ENCODE results near the gene CROCC.
"Not testable (repeated sequence)": the region's sequence is repeated elsewhere in the genome, so short reads cannot be mapped to it uniquely, and the experiment has no call there.

Gene CROCC

GRCh38 chr1:16921391-16922185 lies at the start of gene CROCC:
CROCC (plus strand) TSS chr1:16921931; CDS start chr1:16922019, 88 bp downstream.
- DNase-seq (ENCODE audit: low spot score): peak; percentile 76

- peak; percentile 88 for DNase-seq (ENCODE audit: low spot score)
Measured at GRCh38 chr1:16872152-16873075, 49.3 kb upstream of the CROCC start.

- DNase-seq (ENCODE audit: low spot score): not testable (repeated sequence)
Measured at GRCh38 chr1:16873076-16873879, 48.5 kb upstream of the CROCC start.

GRCh38 chr1:16874968-16875765 lies 46.6 kb upstream of the CROCC start:
- DNase-seq (ENCODE audit: low spot score): not testable (repeated sequence)

GRCh38 chr1:16881742-16882141 lies 40.0 kb upstream of the CROCC start:
- DNase-seq (ENCODE audit: low spot score): not testable (repeated sequence)

GRCh38 chr1:16882986-16883385 lies 38.7 kb upstream of the CROCC start:
- no peak for DNase-seq (ENCODE audit: low spot score)

- DNase-seq (ENCODE audit: low spot score): not testable (repeated sequence)
Measured at GRCh38 chr1:16884487-16884886, 37.2 kb upstream of the CROCC start.

GRCh38 chr1:16886860-16887605 lies 34.7 kb upstream of the CROCC start:
- no peak for DNase-seq (ENCODE audit: low spot score)

- peak; percentile 80 for DNase-seq (ENCODE audit: low spot score)
Measured at GRCh38 chr1:16888860-16889816, 32.6 kb upstream of the CROCC start.

GRCh38 chr1:16890539-16891021 lies 31.2 kb upstream of the CROCC start:
- not testable (repeated sequence) for DNase-seq (ENCODE audit: low spot score)

GRCh38 chr1:16891057-16891456 lies 30.7 kb upstream of the CROCC start:
- DNase-seq (ENCODE audit: low spot score): not testable (repeated sequence)

GRCh38 chr1:16892978-16893525 lies 28.7 kb upstream of the CROCC start:
- DNase-seq (ENCODE audit: low spot score): not testable (repeated sequence)

- DNase-seq (ENCODE audit: low spot score): not testable (repeated sequence)
Measured at GRCh38 chr1:16893796-16894195, 27.9 kb upstream of the CROCC start.

GRCh38 chr1:16894338-16894737 lies 27.4 kb upstream of the CROCC start:
- DNase-seq (ENCODE audit: low spot score): not testable (repeated sequence)

- not testable (repeated sequence) for DNase-seq (ENCODE audit: low spot score)
Measured at GRCh38 chr1:16895233-16895597, 26.5 kb upstream of the CROCC start.

- peak; percentile 99 for DNase-seq (ENCODE audit: low spot score)
Measured at GRCh38 chr1:16895598-16896315, 26.0 kb upstream of the CROCC start, which contains the start of gene RNU1-2. RNU1-2 (plus strand) TSS chr1:16895980.

GRCh38 chr1:16896316-16897055 lies 25.2 kb upstream of the CROCC start:
- peak; percentile 83 for DNase-seq (ENCODE audit: low spot score)
